GM12874 (cell line): ENCODE results near the gene AXIN1.

Experiments
- CTCF ChIP-seq: IDR thresholded peaks from 2 replicates; pipeline ENCODE4 v1.5.1; 2011; ENCODE audit warnings: low read depth, mild to moderate bottlenecking, control low read depth, low read length, moderate library complexity; ENCODE audit not compliant: insufficient read depth

AXIN1 gene

GRCh38 chr16:363110-363765 lies 10.7 kb upstream of the AXIN1 start:
- TF ChIP-seq CTCF = no peak

- TF ChIP-seq CTCF = peak; percentile 96
Measured at GRCh38 chr16:361872-362701, 9.6 kb upstream of the AXIN1 start.

GRCh38 chr16:361341-361871 lies 8.9 kb upstream of the AXIN1 start:
- no peak for TF ChIP-seq CTCF

GRCh38 chr16:360698-361336 lies 8.3 kb upstream of the AXIN1 start:
- no peak for TF ChIP-seq CTCF

- no peak for TF ChIP-seq CTCF
Measured at GRCh38 chr16:359871-360697, 7.6 kb upstream of the AXIN1 start.

- no peak for TF ChIP-seq CTCF
Measured at GRCh38 chr16:359067-359763, 6.7 kb upstream of the AXIN1 start.
